GM21367 (cell line): ENCODE measurements around the gene CHKB.
"Not testable (repeated sequence)": the region's sequence is repeated elsewhere in the genome, so short reads cannot be mapped to it uniquely, and the experiment has no call there.

ENCODE experiments used
- ATAC-seq: cut with Tn5 transposase; IDR thresholded peaks from one replicate; pipeline ENCODE4 v1.9.1; 2021; ENCODE audit not compliant: unreplicated experiment

CHKB gene

GRCh38 chr22:50551160-50551752, 31.4 kb downstream of the CHKB start:
- ATAC-seq, result no peak

GRCh38 chr22:50550395-50550794, 32.3 kb downstream of the CHKB start:
- ATAC-seq, result no peak

GRCh38 chr22:50548921-50549790, 33.5 kb downstream of the CHKB start:
- ATAC-seq, result no peak

GRCh38 chr22:50548040-50548920, 34.4 kb downstream of the CHKB start:
- no peak for ATAC-seq

GRCh38 chr22:50547263-50547985, 35.2 kb downstream of the CHKB start:
- no peak for ATAC-seq

- ATAC-seq, result no peak
Observed at GRCh38 chr22:50546326-50547262, 36.1 kb downstream of the CHKB start.

- ATAC-seq, result no peak
Observed at GRCh38 chr22:50545522-50546325, 36.9 kb downstream of the CHKB start, which contains the start of gene KLHDC7B. KLHDC7B (plus strand) TSS chr22:50545899; CDS start chr22:50546244, 345 bp downstream.

- no peak for ATAC-seq
Observed at GRCh38 chr22:50544746-50545253, 37.8 kb downstream of the CHKB start.

GRCh38 chr22:50544078-50544745, 38.4 kb downstream of the CHKB start:
- no peak for ATAC-seq

GRCh38 chr22:50542416-50542927, 40.2 kb downstream of the CHKB start:
- no peak for ATAC-seq

- not testable (repeated sequence) for ATAC-seq
Observed at GRCh38 chr22:50541667-50542026, 41.0 kb downstream of the CHKB start.

GRCh38 chr22:50540381-50540780, 42.3 kb downstream of the CHKB start:
- ATAC-seq, result no peak

- no peak for ATAC-seq
Observed at GRCh38 chr22:50537765-50538164, 44.9 kb downstream of the CHKB start.

- no peak for ATAC-seq
Observed at GRCh38 chr22:50536226-50536625, 46.4 kb downstream of the CHKB start.

GRCh38 chr22:50535113-50535512, 47.5 kb downstream of the CHKB start:
- no peak for ATAC-seq

GRCh38 chr22:50533856-50534711, 48.6 kb downstream of the CHKB start:
- not testable (repeated sequence) for ATAC-seq
